ENCODE measurements around the gene CSK.
"Not testable (repeated sequence)": the region's sequence is repeated elsewhere in the genome, so short reads cannot be mapped to it uniquely, and the experiment has no call there.

The CSK gene

DNA sequence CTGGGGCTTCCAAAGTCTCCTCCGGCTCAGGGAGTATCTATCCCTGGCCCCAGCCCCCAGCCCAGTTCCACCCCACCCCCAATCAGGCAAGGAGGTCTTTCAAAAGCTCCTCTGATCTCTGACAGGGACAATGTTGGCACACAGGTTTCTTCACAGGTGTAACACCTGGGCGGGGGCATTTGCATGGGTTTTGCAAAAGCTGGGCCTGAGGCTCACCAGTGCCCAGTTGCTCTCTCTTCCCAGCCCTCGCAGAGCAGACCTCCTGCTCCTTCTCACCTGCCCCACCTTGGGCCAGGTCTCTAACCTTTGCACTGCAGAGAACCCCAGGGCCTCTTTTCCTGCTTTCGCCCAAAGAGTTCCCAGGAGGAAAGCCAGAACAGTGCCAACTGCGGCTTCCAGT lies 8.6 kb upstream of the CSK start:
- DNase-seq: no peak

DNA sequence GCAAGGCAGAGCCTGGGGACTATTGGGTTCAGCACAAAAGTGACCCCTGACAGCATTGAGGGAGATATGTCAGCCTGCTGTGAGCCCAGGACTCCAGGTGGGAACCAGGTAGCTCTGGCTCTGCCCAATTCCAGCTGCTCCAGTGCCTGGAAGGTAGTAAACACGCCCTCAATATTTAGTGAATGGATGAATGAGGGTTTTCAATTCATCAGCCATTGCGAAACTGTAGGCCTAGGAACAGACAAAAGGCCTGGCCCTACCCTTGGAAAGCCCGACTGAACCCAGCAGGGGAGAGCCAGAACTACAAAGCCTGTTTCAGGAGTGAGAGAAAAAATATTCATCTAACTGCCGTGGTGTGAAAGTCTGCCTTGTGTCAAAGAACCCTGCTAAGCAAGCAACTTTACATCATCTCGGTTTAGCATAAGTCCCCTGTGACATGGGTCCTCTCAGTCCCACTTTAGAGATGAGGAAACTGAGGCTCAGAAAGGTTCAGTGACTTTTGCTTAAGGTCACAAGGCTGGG lies 8.1 kb upstream of the CSK start:
- DNase-seq: peak in 1 of 2 donors; percentile 19

- no peak for DNase-seq
These were observed 6.7 kb upstream of the CSK start for GRCh38 chr15:74775132-74775562.

DNA sequence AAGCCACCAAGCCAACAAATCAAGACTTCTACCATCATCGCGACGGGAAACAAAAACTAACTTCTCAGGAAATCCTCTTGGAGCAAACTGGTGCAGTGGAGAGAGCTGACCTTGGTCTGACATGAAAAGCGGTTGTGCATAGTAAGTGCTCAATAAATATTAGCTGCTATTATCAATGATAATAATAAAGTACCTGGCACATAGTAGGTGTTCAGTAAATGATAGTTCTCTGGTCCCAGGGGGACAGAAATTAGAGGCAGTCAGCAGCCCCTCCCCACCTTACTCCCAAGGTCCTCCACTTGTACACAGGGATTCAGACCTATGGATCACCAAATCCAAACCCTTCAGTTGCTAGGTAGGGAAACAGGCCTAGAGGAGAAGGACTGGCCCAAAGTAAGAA lies 6.0 kb upstream of the CSK start:
- no peak for DNase-seq

- DNase-seq: peak; percentile 35
These were observed 4.8 kb upstream of the CSK start for GRCh38 chr15:74776821-74777768.

DNA sequence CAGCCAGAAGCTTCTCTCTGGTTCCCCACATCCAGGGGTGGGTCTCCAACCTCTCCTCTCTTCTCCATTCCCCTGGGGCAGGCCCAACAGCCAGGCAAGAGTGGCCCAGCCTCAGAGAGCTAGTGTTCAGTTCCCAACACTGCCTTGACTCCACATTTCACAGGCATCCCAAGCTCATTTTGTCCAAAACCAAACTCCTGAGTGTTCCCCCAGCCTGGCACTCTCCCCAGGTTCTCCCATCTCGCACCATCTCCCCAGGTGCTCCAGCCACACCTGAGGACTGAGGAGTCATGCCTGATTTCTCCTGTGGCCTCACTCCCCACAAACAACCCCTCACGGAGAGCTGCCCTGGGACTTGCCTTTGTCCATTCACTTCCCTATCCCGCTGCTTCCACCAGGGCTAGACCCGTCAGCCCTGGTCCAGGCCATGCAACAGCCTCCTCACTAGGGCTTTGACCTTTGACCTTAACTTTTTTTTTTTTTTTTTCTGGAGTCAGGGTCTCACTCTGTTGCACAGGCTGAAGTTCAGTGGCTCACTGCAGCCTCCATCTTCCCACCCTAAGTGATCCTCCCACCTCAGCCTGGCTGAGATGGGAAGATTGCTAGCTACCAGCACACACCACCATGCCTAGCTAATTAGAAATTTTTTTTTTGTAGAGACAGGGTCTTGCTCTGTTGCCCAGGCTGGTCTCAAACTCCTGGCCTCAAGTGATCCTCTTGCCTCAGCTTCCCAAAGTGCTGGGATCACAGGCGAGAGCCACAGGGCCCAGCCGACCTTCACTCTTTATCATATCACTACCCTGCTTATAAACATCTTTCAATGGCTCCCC lies 3.9 kb upstream of the CSK start:
- no peak for DNase-seq

DNA sequence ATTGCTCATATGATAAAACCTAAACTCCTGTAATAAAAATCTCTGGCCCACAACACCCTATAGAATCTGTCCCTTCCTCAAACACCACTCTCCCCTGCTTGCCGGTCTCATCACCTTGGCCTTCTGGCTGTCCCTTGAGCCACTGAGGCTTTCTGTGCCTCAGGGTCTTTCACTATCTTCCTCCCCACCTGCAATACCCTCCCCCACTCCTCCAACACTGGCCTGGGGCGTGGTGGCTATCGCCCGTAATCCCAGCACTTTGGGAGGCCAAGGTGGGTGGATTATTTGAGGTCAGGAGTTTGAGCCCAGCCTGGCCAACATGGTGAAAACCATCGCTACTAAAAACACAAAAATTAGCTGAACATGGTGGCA lies 3.3 kb upstream of the CSK start:
- DNase-seq: no peak

DNA sequence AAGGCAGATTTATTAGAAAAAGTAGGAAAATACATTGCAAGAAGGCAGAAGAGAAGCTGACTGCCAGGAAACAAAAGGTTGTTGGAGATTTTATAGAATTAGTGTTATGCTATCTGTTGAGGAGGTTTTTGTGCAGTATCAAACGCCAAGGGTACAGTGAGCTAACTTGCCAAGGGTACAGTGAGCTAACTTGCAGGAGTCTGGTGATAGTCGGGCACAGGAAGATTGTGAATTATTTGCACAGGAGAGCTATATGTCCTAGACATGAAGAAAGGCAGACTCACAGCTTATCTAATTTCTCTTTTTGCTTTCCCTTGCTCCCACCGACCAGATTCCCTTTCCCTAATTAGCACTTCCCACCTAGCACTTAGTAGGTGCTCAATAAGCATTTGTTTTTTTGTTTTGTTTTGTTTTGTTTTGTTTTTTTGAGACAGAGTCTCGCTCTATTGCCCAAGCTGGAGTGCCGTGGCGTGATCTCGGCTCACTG lies 2.7 kb upstream of the CSK start:
- DNase-seq: no peak

DNA sequence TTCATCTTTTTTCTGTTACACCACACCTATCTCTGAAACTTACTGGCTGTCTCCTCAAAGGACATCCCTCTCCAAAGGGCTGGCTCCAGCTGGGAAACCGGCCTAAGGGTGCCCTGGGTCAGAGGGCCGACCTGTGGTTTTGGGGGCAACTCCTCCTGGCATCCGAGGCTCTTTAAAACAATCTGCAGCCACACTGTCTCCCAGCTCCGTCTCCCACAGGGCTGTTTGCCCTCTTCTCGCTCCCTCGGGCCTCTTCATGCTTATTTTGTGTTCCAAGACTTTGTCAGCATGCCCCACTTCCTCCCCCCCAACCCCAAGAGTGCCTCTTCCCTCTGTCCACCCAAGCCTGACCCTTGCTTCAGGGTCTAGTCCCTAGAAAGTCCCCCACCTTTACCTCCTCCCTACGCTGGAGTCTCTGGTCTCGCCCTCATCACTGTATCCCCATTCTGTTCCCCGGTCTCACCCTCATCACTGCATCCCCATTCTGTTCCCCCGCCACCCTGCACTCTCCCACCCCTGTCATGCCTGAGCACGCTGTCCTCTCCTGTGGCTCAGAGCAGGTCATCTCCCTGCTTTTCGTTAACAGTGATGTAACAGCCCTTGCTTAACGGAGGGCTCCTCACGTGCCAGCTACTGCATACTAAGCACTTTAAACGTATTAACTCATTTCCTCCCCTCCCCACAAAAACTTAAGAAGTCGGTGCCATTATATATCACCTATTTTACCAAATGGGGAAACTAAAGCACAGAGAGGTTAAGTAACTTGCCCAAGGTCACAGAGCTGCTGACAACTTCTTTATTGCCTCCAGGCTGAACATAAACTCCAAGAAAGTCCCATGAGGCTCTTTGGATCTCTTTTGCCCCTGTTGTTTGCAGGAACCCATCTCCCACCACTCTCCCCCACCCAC lies 1.1 kb upstream of the CSK start:
- no peak for DNase-seq

DNA sequence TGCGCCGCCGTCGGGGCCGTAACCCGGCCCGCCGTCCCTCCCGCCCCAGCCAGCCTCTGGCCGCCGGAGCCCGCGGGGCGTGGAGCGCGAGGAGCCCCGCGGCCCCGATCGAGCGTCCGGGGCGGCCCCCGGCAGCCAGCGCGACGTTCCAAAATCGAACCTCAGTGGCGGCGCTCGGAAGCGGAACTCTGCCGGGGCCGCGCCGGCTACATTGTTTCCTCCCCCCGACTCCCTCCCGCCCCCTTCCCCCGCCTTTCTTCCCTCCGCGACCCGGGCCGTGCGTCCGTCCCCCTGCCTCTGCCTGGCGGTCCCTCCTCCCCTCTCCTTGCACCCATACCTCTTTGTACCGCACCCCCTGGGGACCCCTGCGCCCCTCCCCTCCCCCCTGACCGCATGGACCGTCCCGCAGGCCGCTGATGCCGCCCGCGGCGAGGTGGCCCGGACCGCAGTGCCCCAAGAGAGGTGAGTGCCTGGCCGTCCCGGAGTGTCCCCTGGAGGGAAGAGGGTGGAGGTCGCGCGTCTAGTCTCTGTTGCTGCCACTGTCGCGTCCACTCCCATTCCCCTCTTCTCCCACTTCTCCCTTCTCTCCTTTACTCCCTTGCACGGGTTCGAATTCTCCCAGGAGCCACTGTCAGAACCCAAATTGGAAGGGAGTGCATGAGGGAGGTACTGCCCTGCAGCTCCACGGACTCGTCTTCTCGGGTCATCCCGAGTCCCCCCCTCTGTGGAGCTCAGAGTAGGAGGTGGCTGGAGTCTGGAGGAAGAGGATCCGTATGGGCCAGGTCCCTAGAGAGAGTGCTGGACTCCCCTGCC lies 585 bp downstream of the CSK start:
- peak in 1 of 2 donors; percentile 28 for DNase-seq

- no peak for DNase-seq
These were observed 1.4 kb downstream of the CSK start for GRCh38 chr15:74783072-74783807.

GRCh38 chr15:74783808-74784175 lies 1.9 kb downstream of the CSK start:
- DNase-seq: no peak

GRCh38 chr15:74784426-74785193 lies 2.7 kb downstream of the CSK start:
- no peak for DNase-seq

GRCh38 chr15:74785194-74786032 lies 3.5 kb downstream of the CSK start:
- no peak for DNase-seq

DNA sequence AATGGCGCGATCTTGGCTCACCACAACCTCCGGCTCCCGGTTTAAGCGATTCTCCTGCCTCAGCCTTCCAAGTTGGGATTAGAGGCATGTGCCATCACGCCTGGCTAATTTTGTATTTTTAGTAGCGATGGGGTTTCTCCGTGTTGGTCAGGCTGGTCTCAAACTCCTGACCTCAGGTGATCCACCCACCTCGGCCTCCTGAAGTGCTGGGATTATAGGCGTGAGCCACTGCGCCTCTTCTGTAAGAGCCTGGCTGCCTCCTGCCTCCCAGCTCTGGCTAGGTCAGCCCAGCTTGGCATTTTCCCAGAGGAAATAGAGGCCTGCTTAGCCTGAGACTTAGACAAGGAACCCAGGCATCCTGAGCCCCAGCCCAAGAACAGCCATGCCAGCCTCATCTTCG lies 4.2 kb downstream of the CSK start:
- not testable (repeated sequence) for DNase-seq

- DNase-seq: no peak
These were observed 4.8 kb downstream of the CSK start for GRCh38 chr15:74786551-74787165.

DNA sequence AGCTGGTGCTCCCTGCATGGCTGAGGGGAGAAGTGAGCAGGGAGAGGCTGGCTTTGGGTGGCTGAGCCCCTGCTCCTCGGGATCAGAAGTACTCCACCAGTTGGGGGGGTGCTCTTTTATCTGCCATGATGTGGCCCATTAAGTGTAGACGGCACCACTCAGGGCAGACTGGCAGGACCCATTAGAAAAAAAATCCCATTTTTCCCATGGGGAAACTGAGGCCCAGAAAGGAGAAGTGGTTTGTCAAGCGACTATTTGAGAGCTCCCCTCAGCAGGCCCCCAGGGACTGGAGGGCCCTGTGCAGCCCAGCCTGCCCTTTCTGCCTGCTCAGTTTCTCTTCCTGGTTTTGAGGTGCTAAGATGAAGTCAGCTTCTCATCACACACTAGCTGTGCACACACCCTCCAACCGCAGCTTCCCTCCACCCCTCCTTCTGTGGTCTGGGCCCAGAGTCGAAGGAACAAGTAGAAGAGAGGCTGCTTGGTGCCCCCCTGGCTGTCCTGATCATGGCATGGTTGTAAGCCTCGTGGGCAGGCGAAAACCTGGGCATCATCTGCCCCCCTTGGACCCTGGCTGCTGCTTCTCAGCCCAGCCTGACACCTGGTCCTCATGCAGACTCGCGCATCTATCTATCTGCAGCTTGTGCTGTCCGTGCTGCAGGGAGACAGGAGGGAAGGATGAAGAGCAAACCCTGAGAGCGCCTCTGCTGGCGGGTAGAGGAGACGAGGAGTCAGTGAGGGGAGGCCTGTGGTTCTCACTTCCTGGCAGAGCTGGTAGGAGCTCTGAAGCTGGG lies 5.6 kb downstream of the CSK start:
- DNase-seq: peak; percentile 29 to 49

All from hippocampal formation (tissue), 2 donors.